CD4-positive, alpha-beta T cell treated with Interleukin-15 for 1 hour (primary cell): Measurements from ENCODE around the gene SEMA5A.

ENCODE experiments used
- DNase-seq: peaks from one replicate; pipeline ENCODE4 v3.0.0-alpha.2; 2020

The SEMA5A gene

GRCh38 chr5:9348401-9348996, 197.4 kb downstream of the SEMA5A start:
- no peak for DNase-seq

DNA sequence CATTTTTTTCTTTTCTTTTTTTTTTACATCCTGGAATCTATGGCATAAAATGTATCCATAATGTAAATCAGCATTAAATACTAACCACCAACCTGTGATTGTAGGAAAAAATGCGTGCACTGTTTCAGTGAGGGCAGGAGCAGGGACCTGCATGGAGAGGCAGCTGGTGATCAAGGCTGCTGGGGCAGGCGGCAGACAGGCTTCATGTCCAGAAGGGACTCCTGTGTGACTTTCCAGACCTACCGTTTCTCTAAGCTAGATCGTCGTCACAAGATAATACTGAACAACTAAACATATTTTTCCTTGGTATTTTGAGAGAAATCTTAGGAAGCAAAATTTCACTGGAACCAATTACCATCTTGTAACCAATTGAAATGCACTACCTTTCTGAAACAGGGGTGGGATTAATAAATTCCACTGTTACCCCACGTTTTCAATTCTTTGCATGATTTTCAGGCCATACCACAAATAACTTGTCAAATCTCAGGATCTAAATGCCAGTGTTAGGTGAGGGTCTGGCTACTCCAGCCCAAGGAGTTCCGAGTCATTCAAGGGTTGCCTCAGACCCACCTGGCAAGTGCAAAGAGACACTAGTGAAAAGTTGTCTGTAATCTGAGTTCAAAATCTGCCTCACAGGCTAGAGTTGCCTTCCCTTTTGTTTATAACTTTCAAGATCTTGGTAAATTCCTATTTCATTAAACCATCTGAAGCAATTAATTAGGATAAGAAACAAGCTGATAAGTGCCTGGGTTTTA, 198.2 kb downstream of the SEMA5A start:
- DNase-seq, result no peak

DNA sequence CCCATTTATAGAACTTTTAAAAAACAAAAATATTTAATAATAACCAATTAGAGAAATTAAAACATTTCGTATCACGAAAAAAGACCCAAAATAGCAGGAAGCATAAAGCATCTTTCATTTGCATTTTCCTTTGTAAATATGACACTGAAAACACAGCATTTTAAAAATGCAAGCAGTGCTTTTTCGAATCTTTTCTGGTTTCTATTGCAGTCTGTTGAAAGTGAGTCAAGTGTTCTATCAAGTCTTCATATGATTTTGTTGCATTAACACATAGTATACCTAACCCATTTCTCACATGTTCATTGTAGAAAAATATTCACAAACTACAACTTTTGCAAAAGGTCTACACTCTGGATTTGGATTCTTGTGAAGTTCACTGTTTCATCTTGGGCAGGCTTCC, 198.8 kb downstream of the SEMA5A start:
- DNase-seq, result no peak

DNA sequence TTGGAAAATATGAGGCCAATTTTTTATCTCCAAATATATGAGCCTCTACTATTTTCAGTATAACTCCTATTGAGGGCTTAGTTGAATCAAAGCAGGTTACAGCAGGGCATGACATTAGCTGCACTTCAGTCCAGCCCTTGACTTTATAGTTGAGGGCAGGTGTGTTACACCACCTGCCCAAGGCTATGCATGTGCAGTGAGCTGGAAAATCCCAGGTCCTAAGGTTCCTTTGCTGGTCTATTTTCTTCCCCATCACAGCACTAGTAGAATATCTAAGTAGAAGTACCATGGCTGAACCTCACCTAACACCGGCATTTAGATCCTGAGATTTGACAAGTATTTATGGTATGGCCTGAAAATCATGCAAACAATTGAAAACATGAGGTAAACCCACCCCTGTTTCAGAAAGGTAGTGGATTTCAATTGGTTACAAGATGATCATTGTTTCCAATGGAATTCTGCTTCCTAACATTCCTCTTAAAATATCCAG, 201.1 kb downstream of the SEMA5A start:
- no peak for DNase-seq

DNA sequence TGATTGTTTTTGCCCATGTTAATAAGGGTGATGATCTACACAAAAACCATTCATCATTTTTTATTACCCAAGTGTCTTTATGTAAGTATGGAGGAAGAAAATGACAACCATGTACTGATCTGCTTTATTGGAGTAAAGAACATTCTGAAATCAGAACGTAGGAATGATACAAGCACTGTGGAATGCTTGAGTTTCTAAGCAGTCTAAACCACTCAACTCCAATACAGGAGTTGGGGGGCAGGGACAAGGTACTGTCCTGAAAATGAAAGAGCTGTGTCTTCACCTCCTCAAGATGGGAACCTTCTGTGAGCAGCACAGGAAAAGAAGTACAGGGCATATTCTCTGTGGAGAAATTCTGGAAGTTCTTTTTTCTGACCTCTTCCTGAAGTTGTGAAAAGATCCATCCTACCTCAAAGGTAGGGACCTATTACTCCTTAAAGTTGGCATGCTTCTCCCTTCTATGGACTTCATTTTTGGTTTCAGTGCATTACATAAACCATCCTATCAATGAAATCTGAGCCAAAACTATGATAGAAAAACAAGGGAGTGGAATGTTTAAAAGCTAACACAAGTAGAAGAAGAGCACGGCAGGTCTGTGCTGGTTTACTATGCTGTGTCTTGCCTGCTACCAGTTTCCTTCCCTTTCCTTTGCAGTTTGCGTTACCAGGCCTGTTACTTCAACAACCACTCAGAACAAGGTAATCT, 202.6 kb downstream of the SEMA5A start:
- no peak for DNase-seq

- DNase-seq, result no peak
Measured at GRCh38 chr5:9342161-9342787, 203.6 kb downstream of the SEMA5A start.

DNA sequence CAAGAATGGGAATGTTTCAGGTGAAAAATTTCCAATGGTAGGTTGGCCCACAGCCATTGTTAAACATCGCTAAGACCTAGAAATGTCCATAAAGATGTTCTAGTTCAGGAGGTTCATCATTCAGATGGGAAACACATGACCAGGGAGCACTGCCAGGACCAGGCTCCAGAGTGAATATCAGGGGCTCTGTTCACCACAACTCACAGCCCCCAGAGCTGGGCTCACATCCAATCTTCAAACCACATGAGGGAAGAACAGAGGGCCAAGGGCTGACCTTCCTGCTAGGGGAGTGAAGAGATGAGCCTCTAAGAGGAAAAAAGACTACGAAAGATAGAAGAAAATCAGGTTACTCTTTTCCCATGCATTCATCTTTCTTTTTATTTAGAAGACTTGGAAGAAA, 205.8 kb downstream of the SEMA5A start:
- no peak for DNase-seq

- no peak for DNase-seq
Measured at GRCh38 chr5:9339206-9339818, 206.6 kb downstream of the SEMA5A start.

GRCh38 chr5:9338796-9339195, 207.1 kb downstream of the SEMA5A start:
- no peak for DNase-seq

- no peak for DNase-seq
Measured at GRCh38 chr5:9337928-9338595, 207.8 kb downstream of the SEMA5A start.

DNA sequence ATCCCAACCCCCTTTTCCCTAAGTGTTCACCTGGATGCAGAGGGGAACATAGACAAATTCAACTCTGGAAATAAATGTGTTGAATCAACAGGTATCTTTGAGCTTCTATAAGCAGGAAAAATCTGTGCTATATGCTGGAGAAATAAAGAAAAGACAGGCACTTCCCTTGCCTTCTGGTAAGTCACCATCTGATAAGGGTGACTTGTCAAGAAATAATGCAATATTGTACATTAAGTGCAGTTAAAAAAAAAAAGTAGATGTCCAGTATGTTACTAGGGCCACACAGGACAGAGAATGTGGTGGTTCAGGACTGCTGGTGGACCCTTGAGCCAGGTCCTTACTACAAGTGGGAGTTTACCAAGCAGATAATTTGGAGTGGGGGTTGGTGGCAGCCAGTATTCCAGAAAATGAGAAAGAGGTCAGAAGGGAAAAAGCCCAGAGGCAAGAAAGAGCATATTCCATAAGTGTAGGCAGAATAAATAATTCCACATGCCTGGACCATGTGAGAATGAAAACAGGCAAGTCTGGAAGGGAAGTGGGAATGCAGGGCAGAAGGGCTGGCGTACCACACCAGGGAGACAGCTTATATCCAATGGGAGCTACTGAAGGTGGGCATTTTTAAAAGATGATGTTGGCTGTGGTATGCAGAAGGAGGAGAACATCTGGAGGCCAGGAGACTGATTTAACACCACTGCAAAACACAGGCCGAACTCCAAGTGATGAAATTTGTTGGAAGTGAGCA, 209.9 kb downstream of the SEMA5A start:
- no peak for DNase-seq

- DNase-seq, result no peak
Measured at GRCh38 chr5:9335269-9335668, 210.6 kb downstream of the SEMA5A start.

DNA sequence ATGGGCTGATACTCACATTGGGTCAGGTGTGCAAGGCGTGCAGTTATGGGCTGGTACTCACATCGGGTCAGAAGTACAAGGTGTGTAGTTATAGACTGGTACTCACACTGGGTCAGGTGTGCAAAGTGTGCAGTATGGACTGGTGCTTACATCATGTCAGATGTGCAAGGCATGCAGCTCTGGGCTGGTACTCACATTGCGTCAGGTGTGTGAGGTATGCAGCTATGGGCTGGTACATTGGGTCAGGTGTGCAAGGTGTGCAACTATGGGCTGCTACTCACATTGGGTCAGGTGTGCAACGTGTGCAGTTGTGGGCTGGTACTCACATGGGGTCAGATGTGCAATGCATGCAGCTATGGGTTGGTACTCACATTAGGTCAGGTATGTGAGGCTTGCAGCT, 213.8 kb downstream of the SEMA5A start:
- DNase-seq, result no peak

DNA sequence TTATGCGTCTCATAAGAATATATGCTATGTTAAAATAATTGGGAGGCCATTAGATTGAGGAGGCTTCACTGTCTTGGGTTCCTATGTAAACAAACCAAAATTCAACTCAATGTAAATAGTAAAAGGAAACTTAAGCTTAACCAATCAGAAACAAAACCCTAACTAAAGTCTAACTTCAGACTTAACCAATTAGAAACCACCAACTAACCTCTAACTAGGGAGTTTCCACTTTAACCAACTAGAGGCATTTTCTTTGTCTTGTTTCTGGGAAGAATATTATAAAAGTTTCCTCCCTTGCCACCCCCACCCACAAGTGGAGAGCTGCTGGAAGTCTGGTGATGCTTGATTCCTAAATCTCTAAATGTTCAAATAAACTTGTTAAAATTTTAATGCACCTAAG, 214.5 kb downstream of the SEMA5A start:
- DNase-seq, result no peak

DNA sequence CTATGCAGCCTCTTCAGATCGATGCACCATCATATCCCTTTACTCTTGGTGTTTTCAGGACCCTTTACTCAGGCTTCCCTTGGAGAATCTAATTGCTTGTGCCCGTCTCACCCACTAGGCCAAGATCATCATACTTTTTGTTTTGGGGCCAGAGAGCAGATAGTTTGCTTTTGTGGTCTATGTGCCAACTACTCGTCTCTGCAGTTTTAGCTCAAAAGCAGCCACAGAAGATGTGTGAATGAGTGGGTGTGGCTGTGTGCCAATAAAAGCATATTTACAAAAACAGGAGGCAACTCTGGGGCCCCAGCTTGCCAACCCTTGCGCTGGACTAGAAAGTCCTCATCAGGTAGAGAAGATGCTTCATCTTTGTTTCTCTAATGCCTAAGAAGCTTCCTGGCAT, 216.8 kb downstream of the SEMA5A start:
- no peak for DNase-seq

GRCh38 chr5:9325549-9325948, 220.3 kb downstream of the SEMA5A start:
- DNase-seq, result no peak

DNA sequence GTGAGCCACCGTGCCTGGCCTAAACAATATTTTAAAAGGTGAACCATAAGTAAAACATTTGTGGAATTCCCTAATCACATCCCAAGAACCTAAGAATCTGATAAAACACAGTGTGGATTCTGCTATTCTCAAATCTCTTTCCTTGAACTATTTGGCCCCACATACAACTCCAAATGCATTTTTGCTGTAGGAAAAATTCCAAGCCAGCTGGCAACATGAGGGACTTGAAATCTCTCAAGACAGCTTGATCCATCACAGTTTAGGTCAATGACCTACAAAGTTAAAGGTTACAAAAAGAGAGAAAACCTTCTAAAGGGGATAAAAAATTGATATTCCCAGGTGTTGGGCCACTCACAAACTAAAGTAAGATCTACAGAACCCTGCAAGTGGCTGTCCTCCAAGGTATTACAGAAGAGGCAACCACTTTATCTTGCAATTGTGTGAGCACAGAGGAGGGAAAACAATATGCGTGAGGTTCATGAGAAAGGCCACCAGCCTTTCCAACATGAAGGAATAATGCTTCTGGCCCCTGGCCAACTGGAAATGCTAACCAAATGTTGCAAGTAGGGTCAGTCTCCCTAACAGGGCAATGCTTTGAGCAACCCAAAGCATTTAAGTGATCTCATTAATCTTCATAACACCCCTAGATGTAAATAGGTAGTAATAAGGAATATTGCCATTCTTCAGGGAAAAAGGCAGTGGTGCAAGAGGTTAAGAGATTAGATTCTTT, 221.4 kb downstream of the SEMA5A start:
- DNase-seq, result no peak

GRCh38 chr5:9320652-9321051, 225.2 kb downstream of the SEMA5A start:
- no peak for DNase-seq

DNA sequence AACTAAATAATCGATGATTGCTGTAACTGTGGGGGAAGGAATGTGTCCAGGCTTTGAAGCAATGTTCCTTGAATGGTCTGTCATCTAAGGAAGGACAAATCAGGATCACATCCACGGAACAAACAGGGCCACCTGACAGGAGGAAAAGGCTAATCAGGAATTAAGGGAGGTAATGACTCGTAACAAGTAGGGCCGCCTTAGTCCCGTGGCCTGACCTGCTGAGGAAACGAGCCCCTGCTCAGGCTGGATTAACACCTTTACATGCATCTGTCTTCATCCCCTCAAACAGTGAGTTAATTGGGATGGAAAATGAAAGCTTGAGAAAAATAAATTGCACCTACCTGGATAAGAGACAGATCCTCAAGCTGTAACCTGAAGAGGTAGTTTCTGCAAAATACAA, 227.8 kb downstream of the SEMA5A start:
- DNase-seq, result no peak

DNA sequence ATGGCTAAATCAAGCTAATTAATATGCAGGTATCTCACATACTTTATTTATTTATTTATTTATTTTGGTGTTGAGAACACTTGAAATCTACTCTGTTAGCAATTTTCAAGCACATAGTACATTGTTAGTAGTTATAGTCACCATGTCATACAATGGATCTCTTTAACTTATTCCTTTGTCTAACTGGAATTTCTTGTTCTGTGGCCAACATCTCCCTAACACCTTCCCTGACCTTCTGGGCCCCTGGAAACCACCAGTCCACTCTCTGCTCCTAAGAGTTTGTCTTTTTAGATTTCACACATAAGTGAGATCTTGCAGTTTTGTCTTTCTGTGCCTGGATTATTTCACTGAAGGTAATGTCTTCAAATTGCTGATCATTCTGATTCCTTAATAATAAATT, 229.1 kb downstream of the SEMA5A start:
- no peak for DNase-seq

DNA sequence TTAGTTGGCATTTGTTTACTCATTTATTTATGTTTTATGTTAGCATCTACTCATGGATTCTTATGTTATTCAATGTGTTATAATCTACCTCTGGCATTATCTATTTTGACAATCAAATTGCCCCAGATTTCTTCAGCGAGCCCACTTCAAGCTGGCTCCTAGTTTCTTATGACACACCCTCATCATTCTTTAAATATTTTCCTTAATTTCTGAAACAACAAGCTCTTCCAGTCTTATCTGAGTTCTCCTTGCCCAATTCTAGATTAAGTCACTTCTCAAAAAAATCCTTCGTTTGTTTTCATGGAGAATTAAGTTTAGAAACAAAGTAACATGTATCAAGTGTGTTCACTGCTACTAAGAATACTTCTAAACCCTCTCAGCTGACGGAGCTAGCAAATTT, 229.8 kb downstream of the SEMA5A start:
- DNase-seq, result no peak
